NCI-H128 (cell line): ENCODE data around the gene PRR23A.
"Not testable (repeated sequence)": the region's sequence is repeated elsewhere in the genome, so short reads cannot be mapped to it uniquely, and the experiment has no call there.

Source experiments
- DNase-seq: peaks from one replicate; lab custom pipeline; 2025; ENCODE audit not compliant: unreplicated experiment; lab: John Stamatoyannopoulos, UW

Gene PRR23A

GRCh38 chr3:139006051-139006716 is at the start of gene PRR23A:
PRR23A (minus strand) TSS chr3:139006268; CDS start chr3:139006268, 0 bp downstream.
- DNase-seq: no peak

GRCh38 chr3:139052802-139053600 is 46.9 kb upstream of the PRR23A start:
- no peak for DNase-seq

GRCh38 chr3:139044366-139045210 is 38.5 kb upstream of the PRR23A start, which contains the start of gene PRR23C:
PRR23C (minus strand) TSS chr3:139044892; CDS start chr3:139044620, 272 bp downstream.
- no peak for DNase-seq

GRCh38 chr3:139043554-139044365 is 37.7 kb upstream of the PRR23A start:
- DNase-seq: no peak

GRCh38 chr3:139037478-139037877 is 31.4 kb upstream of the PRR23A start:
- no peak for DNase-seq

GRCh38 chr3:139032326-139033002 is 26.4 kb upstream of the PRR23A start:
- no peak for DNase-seq

- DNase-seq: not testable (repeated sequence)
Measured at GRCh38 chr3:139030576-139030975, 24.5 kb upstream of the PRR23A start.

- DNase-seq: no peak
Measured at GRCh38 chr3:139024968-139025367, 18.9 kb upstream of the PRR23A start.

- no peak for DNase-seq
Measured at GRCh38 chr3:139020868-139021234, 14.8 kb upstream of the PRR23A start, which contains the start of gene PRR23B. PRR23B (minus strand) TSS chr3:139020926; CDS start chr3:139020661, 265 bp downstream.

GRCh38 chr3:139020036-139020867 is 14.2 kb upstream of the PRR23A start:
- DNase-seq: no peak

GRCh38 chr3:139016430-139017048 is 10.5 kb upstream of the PRR23A start:
- DNase-seq: no peak

- DNase-seq: no peak
Measured at GRCh38 chr3:139005356-139005993, 593 bp downstream of the PRR23A start.

GRCh38 chr3:138995706-138996105 is 10.4 kb downstream of the PRR23A start:
- no peak for DNase-seq

GRCh38 chr3:138987181-138987580 is 18.9 kb downstream of the PRR23A start:
- DNase-seq: no peak

GRCh38 chr3:138985932-138986331 is 20.1 kb downstream of the PRR23A start:
- no peak for DNase-seq

GRCh38 chr3:138984816-138985215 is 21.3 kb downstream of the PRR23A start:
- DNase-seq: no peak

GRCh38 chr3:138976047-138976446 is 30.0 kb downstream of the PRR23A start:
- no peak for DNase-seq

- no peak for DNase-seq
Measured at GRCh38 chr3:138975351-138975750, 30.7 kb downstream of the PRR23A start.
